H9 (cell line): ENCODE measurements around the gene SERPINC1. TPM values are rescaled to one million over a fixed set of nuclear protein-coding genes. Genes with fewer than 3 reads are reported as not detected.
A peak's percentile ranks its signal among the peaks of the same experiment; 100 is the strongest.

Experiments used
- DNase-seq: peaks from one replicate; pipeline ENCODE4 v3.0.0-alpha.2; 2017
- H2AFZ ChIP-seq: one replicate; pipeline ENCODE4 v1.6.1; 2013; ENCODE audit warnings: mild to moderate bottlenecking, low read length, control low read depth, moderate library complexity
- H2AK5ac ChIP-seq: 2 replicates; pipeline ENCODE4 v1.6.1; 2013; ENCODE audit warnings: low read length, control low read depth, mixed read lengths; ENCODE audit not compliant: insufficient read length
- H2BK120ac ChIP-seq: one replicate; pipeline ENCODE4 v1.6.1; 2013; ENCODE audit warnings: low read depth, mild to moderate bottlenecking, low read length, control low read depth, inconsistent platforms; ENCODE audit not compliant: poor library complexity, severe bottlenecking
- H2BK12ac ChIP-seq: 2 replicates; pipeline ENCODE4 v1.6.1; 2013; ENCODE audit warnings: low read length, control low read depth, mixed read lengths, low read depth; ENCODE audit not compliant: insufficient read length
- H2BK15ac ChIP-seq: 2 replicates; pipeline ENCODE4 v1.6.1; 2013; ENCODE audit warnings: low read depth, low read length, control low read depth
- H2BK20ac ChIP-seq: one replicate; pipeline ENCODE4 v1.6.1; 2013; ENCODE audit warnings: low read depth, mild to moderate bottlenecking, low read length, control low read depth, inconsistent platforms; ENCODE audit not compliant: poor library complexity, severe bottlenecking
- H2BK5ac ChIP-seq: 2 replicates; pipeline ENCODE4 v1.6.1; 2013; ENCODE audit warnings: low read length, control low read depth, mixed read lengths; ENCODE audit not compliant: insufficient read length
- H3K14ac ChIP-seq: 2 replicates; pipeline ENCODE4 v1.6.1; 2013; ENCODE audit warnings: low read length, control low read depth; ENCODE audit not compliant: insufficient read depth
- H3K18ac ChIP-seq: 2 replicates; pipeline ENCODE4 v1.6.1; 2013; ENCODE audit warnings: low read depth, mild to moderate bottlenecking, mixed read lengths, low read length, control low read depth; ENCODE audit not compliant: insufficient read length
- H3K23ac ChIP-seq: 2 replicates; pipeline ENCODE4 v1.6.1; 2013; ENCODE audit warnings: low read length, control low read depth, mixed read lengths, low read depth; ENCODE audit not compliant: insufficient read length
- H3K23me2 ChIP-seq: 2 replicates; pipeline ENCODE4 v1.6.1; 2013; ENCODE audit warnings: low read depth, mild to moderate bottlenecking, mixed read lengths, low read length, control low read depth; ENCODE audit not compliant: insufficient read length, poor library complexity, severe bottlenecking
- H3K27ac ChIP-seq: 2 replicates; pipeline ENCODE4 v1.5.1; 2013; ENCODE audit warnings: low read length, control low read depth, mixed read lengths, low read depth; ENCODE audit not compliant: insufficient read length
- H3K27me3 ChIP-seq: 2 replicates; pipeline ENCODE4 v1.6.1; 2013; ENCODE audit warnings: low read length, control low read depth, inconsistent platforms; ENCODE audit not compliant: insufficient read depth
- H3K4ac ChIP-seq: 2 replicates; pipeline ENCODE4 v1.6.1; 2013; ENCODE audit warnings: low read depth, mild to moderate bottlenecking, control low read depth, inconsistent platforms, low read length, moderate library complexity
- H3K4me1 ChIP-seq: 2 replicates; pipeline ENCODE4 v1.6.1; 2013; ENCODE audit warnings: low read length, control low read depth, inconsistent platforms; ENCODE audit not compliant: insufficient read depth
- H3K4me2 ChIP-seq: 2 replicates; pipeline ENCODE4 v1.6.1; 2013; ENCODE audit warnings: low read length, control low read depth, mixed read lengths; ENCODE audit not compliant: insufficient read length, insufficient read depth
- H3K56ac ChIP-seq: 2 replicates; pipeline ENCODE4 v1.6.1; 2013; ENCODE audit warnings: low read depth, mild to moderate bottlenecking, mixed read lengths, low read length, control low read depth; ENCODE audit not compliant: insufficient read length
- H3K79me1 ChIP-seq: 2 replicates; pipeline ENCODE4 v1.6.1; 2013; ENCODE audit warnings: low read depth, mild to moderate bottlenecking, moderate library complexity, low read length, control low read depth, inconsistent platforms; ENCODE audit not compliant: insufficient read depth, poor library complexity, severe bottlenecking
- H3K79me2 ChIP-seq: 2 replicates; pipeline ENCODE4 v1.6.1; 2013; ENCODE audit warnings: low read length, control low read depth, inconsistent platforms; ENCODE audit not compliant: insufficient read depth
- H3K9ac ChIP-seq: 2 replicates; pipeline ENCODE4 v1.6.1; 2013; ENCODE audit warnings: low read length, control low read depth, mixed read lengths; ENCODE audit not compliant: insufficient read length; ENCODE audit errors: extremely low read depth
- H3K9me3 ChIP-seq: one replicate; pipeline ENCODE4 v1.6.1; 2013; ENCODE audit warnings: low read depth, low read length, inconsistent platforms; ENCODE audit not compliant: control insufficient read depth
- H3T11ph ChIP-seq: one replicate; pipeline ENCODE4 v1.6.1; 2013; ENCODE audit warnings: mild to moderate bottlenecking, low read length, control low read depth, inconsistent platforms
- H4K20me1 ChIP-seq: one replicate; pipeline ENCODE4 v1.6.1; 2013; ENCODE audit not compliant: control insufficient read depth, insufficient read length, insufficient read depth
- H4K5ac ChIP-seq: 2 replicates; pipeline ENCODE4 v1.6.1; 2013; ENCODE audit warnings: low read depth, mild to moderate bottlenecking, mixed read lengths, low read length, control low read depth; ENCODE audit not compliant: insufficient read length
- H4K8ac ChIP-seq: replicated peaks from 2 replicates; pipeline ENCODE4 v1.6.1; 2013; ENCODE audit warnings: low read length, control low read depth, mixed read lengths, low read depth; ENCODE audit not compliant: insufficient read length
- H4K91ac ChIP-seq: 2 replicates; pipeline ENCODE4 v1.6.1; 2013; ENCODE audit warnings: low read depth, mild to moderate bottlenecking, moderate library complexity, mixed read lengths, low read length, control low read depth; ENCODE audit not compliant: insufficient read length
- H3K27ac Mint-ChIP-seq, 3 experiments: 2 replicates in 2 of 3; 3 replicates in 1 of 3; pipeline ENCODE4 v1.8.0; 2020 to 2021; ENCODE audit warnings: mixed read lengths in 3 of 3, mild to moderate bottlenecking in 1 of 3, moderate library complexity in 1 of 3
- H3K27me3 Mint-ChIP-seq: 2 replicates; pipeline ENCODE4 v1.8.0; 2021; ENCODE audit warnings: low read depth, mild to moderate bottlenecking, moderate library complexity, mixed read lengths
- H3K36me3 Mint-ChIP-seq, 3 experiments: 2 replicates in 2 of 3; 3 replicates in 1 of 3; pipeline ENCODE4 v1.8.0; 2020 to 2021; ENCODE audit warnings: low read depth in 3 of 3, mixed read lengths in 3 of 3; ENCODE audit not compliant: insufficient read depth in 1 of 3
- H3K4me1 Mint-ChIP-seq, 2 experiments: 2 replicates each; pipeline ENCODE4 v1.8.0; 2020; ENCODE audit warnings: mixed read lengths in 2 of 2
- H3K4me3 Mint-ChIP-seq, 2 experiments: 2 replicates in 1 of 2; 3 replicates in 1 of 2; pipeline ENCODE4 v1.8.0; 2020 to 2021; ENCODE audit warnings: mild to moderate bottlenecking in 2 of 2, mixed read lengths in 2 of 2, moderate library complexity in 1 of 2
- H3K9me3 Mint-ChIP-seq, 2 experiments: 2 replicates in 1 of 2; 3 replicates in 1 of 2; pipeline ENCODE4 v1.8.0; 2020; ENCODE audit warnings: mild to moderate bottlenecking in 2 of 2, mixed read lengths in 2 of 2, moderate library complexity in 1 of 2
- CTCF ChIP-seq: fragments of 200-600 bp; sonication (generic); conservative IDR thresholded peaks from 3 replicates; pipeline ENCODE4 v1.8.0; 2021; ENCODE audit warnings: antibody characterized with exemption, mild to moderate bottlenecking
- WGBS: extraction: QIAGEN DNeasy Blood & Tissue Kit; methylation state at CpG from one replicate; pipeline ENCODE4 v1.1.7; 2013; ENCODE audit warnings: missing lambda C conversion rate, low lambda C conversion rate, mixed read lengths; ENCODE audit not compliant: insufficient read length; ENCODE audit errors: extremely low coverage; 5-methylcytosine and 5-hydroxymethylcytosine counted together
- total RNA-seq: library from RNA; stranded (reverse); gene quantifications from 2 replicates; pipeline ENCODE4 v1.2.1, GENCODE V29; 2021

Gene SERPINC1
- total RNA-seq, 1 experiment from 2014 or later: not detected

- Mint-ChIP-seq H3K4me3 (peak overlapping the region; percentile 30 to 38; a peak in 2 of 5 replicates), H3K36me3 (peaks cover 36 to 60% (median 50%) of the 10 kb centered on the region in 3 experiments), H3K27me3 (peaks cover 3% of the 10 kb centered on the region; the same call in 1 of the 2 replicates), H3K27ac (no peak overlapping the region), H3K4me1 (peaks cover 21 to 29% of the 10 kb centered on the region in 2 experiments), H3K9me3 (peaks cover 0 to 9% of the 10 kb centered on the region in 2 experiments; a peak in 2 of 5 replicates)
- H2AK5ac ChIP-seq: no peak overlapping the region
- no peaks in the 10 kb centered on the region for H4K20me1 ChIP-seq
- H3K4me2 ChIP-seq: no peak overlapping the region
- H2BK20ac ChIP-seq: no peak overlapping the region
- peaks cover 10% of the 10 kb centered on the region for H3K23me2 ChIP-seq
- no peak overlapping the region for H2AFZ ChIP-seq
- no peak overlapping the region for H3K27ac ChIP-seq
- H3K4ac ChIP-seq: no peak overlapping the region
- H3K23ac ChIP-seq: no peak overlapping the region
- no peak overlapping the region for H4K5ac ChIP-seq
- H3K56ac ChIP-seq: no peak overlapping the region
- no peak overlapping the region for H2BK5ac ChIP-seq
- no peak for DNase-seq
- no peak for TF ChIP-seq CTCF
- no peaks in the 10 kb centered on the region for H3K27me3 ChIP-seq
- WGBS: no CpG with 5 or more reads among the region's 15 CpGs
- no peaks in the 10 kb centered on the region for H3K4me1 ChIP-seq
- no peak overlapping the region for H3T11ph ChIP-seq
- peaks cover 16% of the 10 kb centered on the region; the same call in 1 of the 2 replicates for H3K79me2 ChIP-seq
- no peak overlapping the region for H3K18ac ChIP-seq
- no peak overlapping the region for H2BK120ac ChIP-seq
- no peak overlapping the region for H2BK12ac ChIP-seq
- no peak overlapping the region for H3K9ac ChIP-seq
- no peaks in the 10 kb centered on the region for H3K9me3 ChIP-seq
- no peak overlapping the region for H3K14ac ChIP-seq
- H4K91ac ChIP-seq: no peak overlapping the region
- no peak overlapping the region for H4K8ac ChIP-seq
- no peaks in the 10 kb centered on the region for H3K79me1 ChIP-seq
- no peak overlapping the region for H2BK15ac ChIP-seq
Observed at GRCh38 chr1:173870252-173871075, 46.7 kb downstream of the SERPINC1 start.
